HG03135 (cell line): ENCODE results near the gene ZKSCAN1.

Experiments used
- ATAC-seq: cut with Tn5 transposase; IDR thresholded peaks from one replicate; pipeline ENCODE4 v1.9.1; 2021; ENCODE audit warnings: mild to moderate bottlenecking, moderate library complexity; ENCODE audit not compliant: unreplicated experiment

The ZKSCAN1 gene

DNA sequence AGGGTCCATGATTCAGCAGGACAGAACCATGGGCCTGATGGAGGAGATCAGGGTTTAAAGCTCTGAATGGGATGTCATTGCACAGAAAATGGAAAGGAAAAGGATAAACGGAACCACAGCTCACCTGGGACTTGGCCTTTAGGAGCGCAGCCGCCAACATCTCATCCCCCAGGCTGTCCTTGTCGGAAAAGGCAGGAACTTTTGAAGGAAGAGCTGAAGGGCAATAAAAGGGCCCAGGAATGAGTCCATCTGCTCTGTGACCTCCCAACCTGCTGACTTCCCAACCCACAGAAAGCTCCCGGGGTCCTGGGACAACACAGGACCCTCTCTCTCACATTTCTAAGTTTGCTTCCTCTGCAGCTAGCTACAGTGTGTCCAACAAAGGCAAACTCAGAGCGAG lies 60.0 kb downstream of the ZKSCAN1 start:
- ATAC-seq = no peak

- ATAC-seq = no peak
Measured at GRCh38 chr7:100077205-100077604, 61.8 kb downstream of the ZKSCAN1 start.

DNA sequence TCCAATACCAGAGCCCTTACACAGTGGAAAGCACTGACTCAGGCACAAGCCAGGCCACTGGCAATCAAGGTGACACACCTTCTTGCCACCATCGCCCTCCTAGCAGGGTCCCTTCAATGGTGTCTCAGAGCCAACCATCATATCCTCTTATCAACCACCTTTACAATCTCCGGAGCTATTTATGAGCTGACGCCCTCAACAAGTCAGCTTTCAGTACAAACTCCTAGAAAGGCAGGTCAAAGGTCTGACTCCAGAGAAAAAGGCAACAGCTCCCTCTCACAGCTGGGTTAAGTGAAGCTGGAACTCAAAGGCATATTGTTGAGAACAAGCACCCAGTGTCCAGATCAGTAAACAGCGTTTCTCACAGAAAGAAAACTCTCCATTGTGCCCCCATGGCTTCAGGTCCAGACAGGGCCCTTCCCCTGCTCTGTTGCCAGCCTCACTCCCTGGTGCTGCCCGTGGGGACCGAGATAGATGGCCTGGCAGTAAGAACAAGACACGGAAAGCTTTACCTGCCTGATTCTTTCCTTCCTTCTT lies 63.7 kb downstream of the ZKSCAN1 start:
- ATAC-seq = no peak

- ATAC-seq = no peak
Measured at GRCh38 chr7:100080907-100081534, 65.6 kb downstream of the ZKSCAN1 start.

- peak; percentile 74 for ATAC-seq
Measured at GRCh38 chr7:100081535-100082102, 66.2 kb downstream of the ZKSCAN1 start, which contains the start of gene ZNF3. Gene ZNF3, minus strand, starts transcription at chr7:100081723. Its CDS starts 4,366 bp downstream, at chr7:100077357.

- no peak for ATAC-seq
Measured at GRCh38 chr7:100082978-100083377, 67.6 kb downstream of the ZKSCAN1 start.

DNA sequence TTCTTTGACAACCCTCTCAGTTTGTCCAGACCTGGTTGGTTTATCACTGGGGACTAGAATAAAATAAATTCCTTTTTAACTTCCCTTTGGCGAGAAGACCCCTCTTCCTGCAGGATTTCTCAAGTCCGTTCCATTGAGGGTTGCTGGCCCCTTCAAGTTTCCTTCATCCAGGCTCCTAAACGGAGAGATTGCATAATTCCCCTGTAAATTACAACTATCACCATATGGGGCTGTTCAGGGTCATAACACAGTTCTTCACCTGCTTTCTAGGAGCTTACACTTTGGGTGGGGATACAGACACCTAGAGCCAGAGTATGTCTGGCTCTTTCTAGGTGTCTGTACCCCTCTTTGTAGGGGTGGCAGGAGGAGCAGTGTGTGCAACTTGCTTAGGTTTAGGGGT lies 70.1 kb downstream of the ZKSCAN1 start:
- ATAC-seq = no peak

DNA sequence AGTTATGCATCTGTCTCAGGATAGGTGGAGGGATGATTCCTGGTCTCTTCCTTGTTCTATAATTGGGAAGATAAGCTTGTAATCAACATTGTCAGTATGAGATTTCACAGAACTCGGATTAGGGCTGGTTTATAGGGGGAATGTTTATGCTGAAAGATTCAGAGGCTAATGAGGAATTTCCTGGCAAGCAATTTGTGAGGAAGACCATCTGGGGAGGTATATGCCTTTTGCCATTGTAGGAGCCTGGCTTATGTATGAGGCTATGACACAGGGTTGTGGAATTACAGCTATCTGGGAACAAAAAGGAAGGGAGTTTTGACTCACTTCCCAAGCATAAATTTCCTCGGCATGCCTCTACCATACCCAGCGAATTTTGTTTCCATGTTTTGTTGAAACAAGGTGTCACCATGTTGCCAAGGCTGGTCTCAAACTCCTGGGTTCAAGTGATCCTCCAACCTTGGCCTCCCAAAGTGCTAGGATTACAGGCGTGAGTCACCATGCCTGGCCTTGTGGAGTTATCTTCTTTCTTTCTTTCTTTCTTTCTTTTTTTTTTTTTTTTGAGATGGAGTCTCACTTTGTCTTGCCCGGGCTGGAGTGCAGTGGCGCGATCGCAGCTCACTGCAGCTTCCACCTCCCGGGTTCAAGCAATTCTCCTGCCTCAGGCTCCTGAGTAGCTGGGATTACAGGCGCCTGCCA lies 71.8 kb downstream of the ZKSCAN1 start:
- ATAC-seq = no peak

- no peak for ATAC-seq
Measured at GRCh38 chr7:100088095-100088620, 72.8 kb downstream of the ZKSCAN1 start.

DNA sequence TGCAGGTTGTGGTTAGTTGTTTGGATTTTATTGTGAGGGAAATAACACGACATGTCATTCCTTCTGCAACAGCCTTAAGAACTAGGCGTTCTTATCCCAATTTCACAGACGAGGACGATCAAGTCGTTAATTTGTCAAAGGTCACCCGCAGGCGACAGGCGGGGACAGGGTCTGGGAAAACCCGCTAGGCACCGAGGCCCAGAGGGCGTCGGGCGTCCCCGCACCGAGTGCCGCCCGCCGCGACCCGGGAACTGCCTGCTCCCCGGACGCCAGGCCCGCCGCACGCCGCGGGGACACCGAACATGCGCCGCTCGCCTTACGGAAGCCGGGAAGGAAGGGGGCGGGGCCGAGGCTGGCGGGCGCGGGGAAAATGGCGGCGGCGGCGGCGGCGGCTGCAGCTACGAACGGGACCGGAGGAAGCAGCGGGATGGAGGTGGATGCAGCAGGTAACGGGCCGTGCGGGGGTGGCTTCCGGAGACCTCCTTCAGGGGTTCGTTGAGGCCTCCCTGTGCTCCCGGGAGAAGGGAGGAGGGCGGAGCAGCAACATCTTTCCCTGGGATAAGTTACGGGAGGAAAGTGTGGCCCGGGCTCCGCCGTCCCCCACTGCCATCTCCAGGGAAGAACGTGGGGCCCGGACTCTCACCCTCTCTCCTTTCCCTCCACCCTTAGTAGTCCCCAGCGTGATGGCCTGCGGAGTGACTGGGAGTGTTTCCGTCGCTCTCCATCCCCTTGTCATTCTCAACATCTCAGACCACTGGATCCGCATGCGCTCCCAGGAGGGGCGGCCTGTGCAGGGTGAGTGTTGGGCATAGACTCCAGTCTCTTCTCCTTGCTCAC lies 73.4 kb downstream of the ZKSCAN1 start, which contains the start of gene COPS6:
COPS6 (plus strand) TSS at position 349 of the 837 bp plus-strand sequence; CDS start at position 371, 22 bp downstream.
- peak; percentile 49 for ATAC-seq

GRCh38 chr7:100089458-100090196 lies 74.2 kb downstream of the ZKSCAN1 start:
- no peak for ATAC-seq

GRCh38 chr7:100090527-100091410 lies 75.4 kb downstream of the ZKSCAN1 start:
- no peak for ATAC-seq
